ENCODE measurements around the gene BLID.

Gene BLID

DNA sequence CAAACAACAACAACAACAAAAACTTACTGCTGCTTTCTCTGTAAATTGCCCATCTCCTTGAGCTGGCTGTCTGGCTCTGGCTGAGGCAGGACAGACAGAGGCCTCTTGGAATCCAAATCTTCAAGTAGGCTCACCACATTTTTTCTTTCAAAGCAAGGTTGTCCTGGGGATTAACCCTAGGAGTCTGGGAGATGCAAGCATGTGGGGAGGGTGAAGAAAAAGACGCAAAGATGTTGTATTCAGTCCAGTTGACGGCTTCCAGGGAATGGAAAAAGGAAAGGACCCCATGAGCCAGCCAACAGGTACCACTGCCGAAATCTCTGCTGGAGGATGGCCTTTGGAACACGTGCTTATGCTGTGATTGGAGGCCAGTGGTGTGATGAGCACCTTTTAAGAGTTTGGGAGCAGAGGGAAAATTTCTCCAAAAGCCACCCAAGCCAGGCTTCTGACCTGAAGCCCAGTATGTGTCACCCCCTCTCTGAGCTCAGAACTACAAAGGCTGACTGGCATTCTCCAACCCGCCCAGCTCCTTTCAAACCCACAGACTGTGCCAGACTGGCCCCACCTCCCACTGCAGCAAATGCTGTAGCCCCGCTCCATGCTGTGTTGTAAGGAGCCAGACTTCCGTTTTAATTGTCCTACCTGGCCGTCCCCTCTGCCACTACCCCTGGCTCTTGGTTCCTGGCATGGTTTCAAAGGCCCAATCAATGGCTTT lies 10.8 kb downstream of the BLID start:
- no peak overlapping the region for H3K4me2 ChIP-seq (ENCODE audit: insufficient read depth, low read length, poor library complexity, severe bottlenecking)
- DNase-seq (ENCODE audit: low spot score) = no peak
- H2BK15ac ChIP-seq (ENCODE audit: low read length) = no peak overlapping the region
- no peak overlapping the region for H3K14ac ChIP-seq (ENCODE audit: low read length)
- no peak overlapping the region for H4K91ac ChIP-seq (ENCODE audit: low read depth, low read length, poor library complexity)
- peaks cover 8 to 10% of the 10 kb centered on the region in 2 donors for H3K4me1 ChIP-seq (ENCODE audit: control insufficient read depth in 2 of 2, insufficient read depth in 1 of 2, low read depth in 1 of 2, low read length in 2 of 2)
- H3K9ac ChIP-seq (ENCODE audit: low read depth, low read length, poor library complexity) = no peak overlapping the region
- H4K8ac ChIP-seq (ENCODE audit: low read depth, low read length) = no peak overlapping the region
- H3K23ac ChIP-seq (ENCODE audit: low read depth, low read length, poor library complexity) = no peak overlapping the region
- no peak overlapping the region for H3K4ac ChIP-seq (ENCODE audit: low read length)
- no peak overlapping the region for H3K4me3 ChIP-seq (ENCODE audit: low read length in 2 of 2)
- no peak overlapping the region for H2BK120ac ChIP-seq (ENCODE audit: low read depth, low read length)
- H2AFZ ChIP-seq (ENCODE audit: low read length) = no peak overlapping the region
- H3K79me1 ChIP-seq (ENCODE audit: low read depth, low read length) = no peaks in the 10 kb centered on the region
- H3K27me3 ChIP-seq (ENCODE audit: control insufficient read depth in 3 of 3, insufficient read depth in 3 of 3, low read depth in 1 of 3, low read length in 3 of 3) = peaks cover 0 to under 1% (median 0%) of the 10 kb centered on the region in 3 experiments
- no peaks in the 10 kb centered on the region for H3K9me3 ChIP-seq (replicated peaks in 1 of 2; ENCODE audit: control insufficient read depth in 2 of 2, insufficient read depth in 1 of 2, low read depth in 1 of 2, low read length in 2 of 2)
- no CpG with 5 or more reads among the region's 8 CpGs for WGBS, 2 donors (ENCODE audit: extremely low coverage in 2 of 2, insufficient read length in 2 of 2, insufficient replicate concordance in 1 of 2)
- H2BK12ac ChIP-seq (ENCODE audit: low read length) = no peak overlapping the region
- H3K36me3 ChIP-seq (replicated peaks in 1 of 2; ENCODE audit: control insufficient read depth in 2 of 2, insufficient read depth in 2 of 2, low read length in 2 of 2) = no peaks in the 10 kb centered on the region
- no peak overlapping the region for H2BK5ac ChIP-seq (ENCODE audit: low read length)
- no peak overlapping the region for H3K18ac ChIP-seq (ENCODE audit: low read length)
- H3K27ac ChIP-seq (replicated peaks; ENCODE audit: low read length) = no peak overlapping the region
- H2AK5ac ChIP-seq (ENCODE audit: low read depth, low read length) = no peak overlapping the region

DNA sequence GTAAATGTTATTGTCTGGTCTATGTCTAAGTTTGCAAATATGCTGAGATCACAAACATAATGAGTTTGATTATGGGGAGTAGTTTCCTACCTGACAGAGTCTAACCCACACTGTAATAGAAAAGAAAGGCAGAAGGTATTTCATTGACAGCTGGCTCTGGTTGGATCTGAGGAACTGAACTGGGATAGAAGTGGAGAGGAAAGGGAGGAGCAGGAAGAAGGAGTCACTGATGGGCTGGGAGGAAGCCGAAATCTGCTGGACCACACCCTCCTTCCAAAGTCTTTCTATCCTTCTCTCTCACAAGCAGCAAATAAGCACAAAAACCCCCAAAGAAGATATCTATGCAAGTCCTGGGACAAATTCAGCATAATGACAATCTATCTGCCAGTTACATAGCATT lies 11.7 kb downstream of the BLID start:
- Histone ChIP-seq H2AFZ (ENCODE audit: low read length) (no peak overlapping the region), H3K79me1 (ENCODE audit: low read depth, low read length) (no peaks in the 10 kb centered on the region), H2AK5ac (ENCODE audit: low read depth, low read length) (no peak overlapping the region), H4K8ac (ENCODE audit: low read depth, low read length) (no peak overlapping the region), H3K27me3 (ENCODE audit: control insufficient read depth in 3 of 3, insufficient read depth in 3 of 3, low read depth in 1 of 3, low read length in 3 of 3) (peaks cover 0 to 7% (median 5%) of the 10 kb centered on the region in 3 experiments), H3K4ac (ENCODE audit: low read length) (no peak overlapping the region), H2BK120ac (ENCODE audit: low read depth, low read length) (no peak overlapping the region), H3K4me2 (ENCODE audit: insufficient read depth, low read length, poor library complexity, severe bottlenecking) (no peak overlapping the region), H2BK15ac (ENCODE audit: low read length) (no peak overlapping the region), H3K9ac (ENCODE audit: low read depth, low read length, poor library complexity) (no peak overlapping the region), H3K27ac (replicated peaks; ENCODE audit: low read length) (no peak overlapping the region), H3K4me3 (ENCODE audit: low read length in 2 of 2) (no peak overlapping the region), H3K4me1 (ENCODE audit: control insufficient read depth in 2 of 2, insufficient read depth in 1 of 2, low read depth in 1 of 2, low read length in 2 of 2) (peaks cover 8 to 16% of the 10 kb centered on the region in 2 donors), H3K23ac (ENCODE audit: low read depth, low read length, poor library complexity) (no peak overlapping the region), H3K9me3 (replicated peaks in 1 of 2; ENCODE audit: control insufficient read depth in 2 of 2, insufficient read depth in 1 of 2, low read depth in 1 of 2, low read length in 2 of 2) (no peaks in the 10 kb centered on the region), H2BK5ac (ENCODE audit: low read length) (no peak overlapping the region), H3K18ac (ENCODE audit: low read length) (no peak overlapping the region), H4K91ac (ENCODE audit: low read depth, low read length, poor library complexity) (no peak overlapping the region), H3K36me3 (replicated peaks in 1 of 2; ENCODE audit: control insufficient read depth in 2 of 2, insufficient read depth in 2 of 2, low read length in 2 of 2) (no peaks in the 10 kb centered on the region), H3K14ac (ENCODE audit: low read length) (no peak overlapping the region), H2BK12ac (ENCODE audit: low read length) (no peak overlapping the region)
- no peak for DNase-seq (ENCODE audit: low spot score)
- WGBS, 2 donors (ENCODE audit: extremely low coverage in 2 of 2, insufficient read length in 2 of 2, insufficient replicate concordance in 1 of 2) = no CpG with 5 or more reads among the region's 1 CpG

DNA sequence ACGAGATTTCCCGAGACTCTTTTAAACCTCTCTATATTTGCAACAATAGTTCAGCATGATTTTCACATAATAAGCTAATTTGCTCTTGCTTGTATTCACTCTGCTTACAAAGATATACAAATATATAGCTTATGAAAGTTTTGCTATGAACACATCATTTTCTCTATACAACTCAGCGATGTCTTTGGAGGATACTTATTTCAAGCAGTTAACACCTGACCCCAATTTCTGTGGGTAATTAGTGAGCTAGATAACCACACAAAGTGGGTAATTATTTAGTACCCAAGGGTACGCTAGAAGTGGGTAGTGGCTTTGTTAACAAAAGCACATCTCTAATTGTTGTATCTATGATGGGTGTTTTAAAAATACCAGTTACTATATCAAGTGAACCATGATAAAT lies 12.3 kb downstream of the BLID start:
- H2AK5ac ChIP-seq (ENCODE audit: low read depth, low read length) = no peak overlapping the region
- H3K4me1 ChIP-seq (ENCODE audit: control insufficient read depth in 2 of 2, insufficient read depth in 1 of 2, low read depth in 1 of 2, low read length in 2 of 2) = peaks cover 10 to 18% of the 10 kb centered on the region in 2 donors
- H3K4me3 ChIP-seq (ENCODE audit: low read length in 2 of 2) = no peak overlapping the region
- H4K91ac ChIP-seq (ENCODE audit: low read depth, low read length, poor library complexity) = no peak overlapping the region
- WGBS, 2 donors (ENCODE audit: extremely low coverage in 2 of 2, insufficient read length in 2 of 2, insufficient replicate concordance in 1 of 2) = no CpG with 5 or more reads among the region's 4 CpGs
- no peak overlapping the region for H2AFZ ChIP-seq (ENCODE audit: low read length)
- H3K79me1 ChIP-seq (ENCODE audit: low read depth, low read length) = no peaks in the 10 kb centered on the region
- DNase-seq (ENCODE audit: low spot score) = no peak
- no peak overlapping the region for H3K18ac ChIP-seq (ENCODE audit: low read length)
- no peak overlapping the region for H3K14ac ChIP-seq (ENCODE audit: low read length)
- H3K23ac ChIP-seq (ENCODE audit: low read depth, low read length, poor library complexity) = no peak overlapping the region
- H3K36me3 ChIP-seq (replicated peaks in 1 of 2; ENCODE audit: control insufficient read depth in 2 of 2, insufficient read depth in 2 of 2, low read length in 2 of 2) = no peaks in the 10 kb centered on the region
- no peak overlapping the region for H2BK15ac ChIP-seq (ENCODE audit: low read length)
- H3K9ac ChIP-seq (ENCODE audit: low read depth, low read length, poor library complexity) = no peak overlapping the region
- H2BK5ac ChIP-seq (ENCODE audit: low read length) = no peak overlapping the region
- H3K27ac ChIP-seq (replicated peaks; ENCODE audit: low read length) = no peak overlapping the region
- no peak overlapping the region for H3K4me2 ChIP-seq (ENCODE audit: insufficient read depth, low read length, poor library complexity, severe bottlenecking)
- H4K8ac ChIP-seq (ENCODE audit: low read depth, low read length) = no peak overlapping the region
- no peak overlapping the region for H3K4ac ChIP-seq (ENCODE audit: low read length)
- H3K27me3 ChIP-seq (ENCODE audit: control insufficient read depth in 3 of 3, insufficient read depth in 3 of 3, low read depth in 1 of 3, low read length in 3 of 3) = peaks cover 0 to 10% (median 7%) of the 10 kb centered on the region in 3 experiments
- H3K9me3 ChIP-seq (replicated peaks in 1 of 2; ENCODE audit: control insufficient read depth in 2 of 2, insufficient read depth in 1 of 2, low read depth in 1 of 2, low read length in 2 of 2) = no peaks in the 10 kb centered on the region
- H2BK12ac ChIP-seq (ENCODE audit: low read length) = no peak overlapping the region
- no peak overlapping the region for H2BK120ac ChIP-seq (ENCODE audit: low read depth, low read length)

DNA sequence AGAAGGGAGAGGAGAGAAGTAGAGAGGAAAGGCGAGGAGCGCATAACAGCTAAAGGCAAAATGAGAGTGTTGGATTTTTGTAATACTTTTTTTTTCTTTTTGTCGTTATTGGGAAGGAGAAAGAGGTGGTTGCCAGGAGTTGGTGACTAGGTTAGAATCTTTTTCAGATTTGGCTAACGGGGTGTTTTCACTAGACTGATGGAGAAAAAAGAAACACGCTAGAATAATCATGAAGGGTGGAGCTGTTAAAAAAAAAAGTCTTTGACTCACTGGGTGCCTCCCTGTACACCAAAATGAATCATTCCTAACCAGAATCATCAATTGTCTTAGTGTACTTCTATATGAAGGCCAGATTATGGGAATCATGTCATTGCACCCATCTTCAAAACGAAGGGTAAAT lies 12.7 kb downstream of the BLID start:
- Histone ChIP-seq H2AFZ (ENCODE audit: low read length) (no peak overlapping the region), H3K18ac (ENCODE audit: low read length) (no peak overlapping the region), H3K14ac (ENCODE audit: low read length) (no peak overlapping the region), H3K27ac (replicated peaks; ENCODE audit: low read length) (no peak overlapping the region), H3K4me2 (ENCODE audit: insufficient read depth, low read length, poor library complexity, severe bottlenecking) (no peak overlapping the region), H3K4me3 (ENCODE audit: low read length in 2 of 2) (no peak overlapping the region), H3K9me3 (replicated peaks in 1 of 2; ENCODE audit: control insufficient read depth in 2 of 2, insufficient read depth in 1 of 2, low read depth in 1 of 2, low read length in 2 of 2) (no peaks in the 10 kb centered on the region), H3K4me1 (ENCODE audit: control insufficient read depth in 2 of 2, insufficient read depth in 1 of 2, low read depth in 1 of 2, low read length in 2 of 2) (peaks cover 10 to 18% of the 10 kb centered on the region in 2 donors), H2BK15ac (ENCODE audit: low read length) (no peak overlapping the region), H3K9ac (ENCODE audit: low read depth, low read length, poor library complexity) (no peak overlapping the region), H3K4ac (ENCODE audit: low read length) (no peak overlapping the region), H3K23ac (ENCODE audit: low read depth, low read length, poor library complexity) (no peak overlapping the region), H3K27me3 (ENCODE audit: control insufficient read depth in 3 of 3, insufficient read depth in 3 of 3, low read depth in 1 of 3, low read length in 3 of 3) (peaks cover 0 to 14% (median 7%) of the 10 kb centered on the region in 3 experiments), H4K91ac (ENCODE audit: low read depth, low read length, poor library complexity) (no peak overlapping the region), H4K8ac (ENCODE audit: low read depth, low read length) (no peak overlapping the region), H2BK12ac (ENCODE audit: low read length) (no peak overlapping the region), H3K36me3 (replicated peaks in 1 of 2; ENCODE audit: control insufficient read depth in 2 of 2, insufficient read depth in 2 of 2, low read length in 2 of 2) (no peaks in the 10 kb centered on the region), H2AK5ac (ENCODE audit: low read depth, low read length) (no peak overlapping the region), H2BK120ac (ENCODE audit: low read depth, low read length) (no peak overlapping the region), H2BK5ac (ENCODE audit: low read length) (no peak overlapping the region), H3K79me1 (ENCODE audit: low read depth, low read length) (no peaks in the 10 kb centered on the region)
- no CpG with 5 or more reads among the region's 6 CpGs for WGBS, 2 donors (ENCODE audit: extremely low coverage in 2 of 2, insufficient read length in 2 of 2, insufficient replicate concordance in 1 of 2)
- no peak for DNase-seq (ENCODE audit: low spot score)

Data from neuronal stem cell (in vitro differentiated cells).